Stimulated activated effector memory CD8-positive, alpha-beta T cell treated with anti-CD3 and anti-CD28 coated beads, Interleukin-12 subunit alpha, Interleukin-12 subunit beta, amount 100 ng/mL, for 72 hours (primary cell): ENCODE measurements around the gene TSPEAR.
A peak's percentile ranks its signal among the peaks of the same experiment; 100 is the strongest.

ENCODE experiments used
- ATAC-seq: fragments of 150-1000 bp; cut with Tn5 transposase; 2 replicates; pipeline ENCODE4 v1.10.0; 2021
- DNase-seq, 2 donors: peaks; one replicate each; pipeline ENCODE4 v3.0.0; 2021 to 2022; ENCODE audit warnings: low spot score in 2 of 2
- H3K27ac Mint-ChIP-seq: one replicate; pipeline ENCODE4 v1.8.0; 2022; ENCODE audit warnings: mild to moderate bottlenecking, mixed read lengths
- H3K36me3 Mint-ChIP-seq: one replicate; pipeline ENCODE4 v1.8.0; 2022; ENCODE audit warnings: mild to moderate bottlenecking, mixed read lengths
- H3K4me1 Mint-ChIP-seq: one replicate; pipeline ENCODE4 v1.8.0; 2022; ENCODE audit warnings: mixed read lengths
- H3K4me3 Mint-ChIP-seq: one replicate; pipeline ENCODE4 v1.8.0; 2022; ENCODE audit warnings: mild to moderate bottlenecking, mixed read lengths
- H3K9me3 Mint-ChIP-seq: one replicate; pipeline ENCODE4 v1.8.0; 2022; ENCODE audit warnings: mixed read lengths

The TSPEAR gene

DNA sequence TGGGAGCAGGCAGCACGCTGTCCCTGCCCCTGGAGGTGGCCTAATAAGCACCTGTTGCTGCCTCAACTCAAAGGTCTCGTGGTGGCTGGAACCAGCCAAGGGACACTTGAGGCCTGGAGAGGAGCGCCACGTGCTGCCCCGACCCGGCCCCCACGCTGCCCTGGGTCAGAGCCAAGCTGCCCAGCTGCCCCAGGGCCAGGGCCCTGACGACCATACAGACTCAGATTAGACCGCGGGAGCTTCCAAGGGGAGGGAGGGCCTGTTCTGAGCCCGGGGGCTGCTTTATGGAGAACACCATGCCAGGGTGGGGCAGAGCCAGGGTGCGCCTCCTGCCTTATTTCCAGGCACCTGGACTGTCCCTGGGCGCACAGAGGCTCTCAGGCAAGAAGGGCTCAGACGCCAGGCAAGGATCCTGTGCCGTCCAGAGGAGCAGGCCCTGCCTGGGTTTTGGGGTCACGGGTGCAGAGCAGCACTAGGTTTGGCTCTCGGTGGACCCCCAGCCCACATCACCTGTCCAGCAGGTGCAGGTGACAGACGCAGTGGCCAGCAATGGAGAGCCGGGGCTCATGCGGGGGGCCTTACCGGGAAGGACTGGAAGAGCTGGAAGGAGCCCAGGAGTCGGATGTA is 190.0 kb downstream of the TSPEAR start:
- Mint-ChIP-seq H3K9me3 (peaks cover 3% of the 10 kb centered on the region), H3K36me3 (no peaks in the 10 kb centered on the region), H3K4me1 (peaks cover 14% of the 10 kb centered on the region), H3K27ac (no peak overlapping the region), H3K4me3 (no peak overlapping the region)
- DNase-seq (no peak), ATAC-seq (no peak)

- DNase-seq (no peak), ATAC-seq (no peak)
- no peak overlapping the region for H3K27ac Mint-ChIP-seq
- peaks cover 14% of the 10 kb centered on the region for H3K4me1 Mint-ChIP-seq
- H3K9me3 Mint-ChIP-seq: peaks cover 3% of the 10 kb centered on the region
- no peak overlapping the region for H3K4me3 Mint-ChIP-seq
- no peaks in the 10 kb centered on the region for H3K36me3 Mint-ChIP-seq
Measured at GRCh38 chr21:44520326-44521300, 190.8 kb downstream of the TSPEAR start.

GRCh38 chr21:44519346-44520325 is 191.7 kb downstream of the TSPEAR start:
- Mint-ChIP-seq H3K4me3 (no peak overlapping the region), H3K27ac (no peak overlapping the region), H3K9me3 (peaks cover 3% of the 10 kb centered on the region), H3K4me1 (peaks cover 14% of the 10 kb centered on the region), H3K36me3 (no peaks in the 10 kb centered on the region)
- no peak for DNase-seq
- no peak for ATAC-seq

DNA sequence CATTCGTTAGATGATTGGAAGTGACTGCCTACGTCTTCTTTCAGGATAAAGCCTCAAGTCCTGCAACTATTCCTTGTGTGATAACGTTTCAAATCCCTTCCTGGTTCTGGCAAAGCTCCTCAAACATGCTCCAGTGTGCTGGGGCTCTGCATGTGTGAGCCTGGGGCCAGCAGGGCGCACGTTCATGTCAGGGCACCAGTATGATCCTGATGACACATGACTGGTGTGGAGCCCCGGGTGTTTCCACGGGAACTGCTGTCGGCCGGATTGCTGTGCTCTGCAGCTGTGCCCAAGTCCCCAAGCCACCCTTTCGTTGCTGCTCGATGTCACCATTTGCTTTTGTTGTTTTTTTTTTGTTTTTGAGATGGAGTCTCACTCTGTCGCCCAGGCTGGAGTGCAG is 192.7 kb downstream of the TSPEAR start:
- Mint-ChIP-seq H3K9me3 (peaks cover 3% of the 10 kb centered on the region), H3K36me3 (no peaks in the 10 kb centered on the region), H3K27ac (no peak overlapping the region), H3K4me1 (peaks cover 14% of the 10 kb centered on the region), H3K4me3 (no peak overlapping the region)
- ATAC-seq (no peak), DNase-seq (no peak)

- DNase-seq (no peak), ATAC-seq (peak; percentile 58)
- Mint-ChIP-seq H3K27ac (peak overlapping the region; percentile 60), H3K4me3 (no peak overlapping the region), H3K4me1 (peaks cover 14% of the 10 kb centered on the region), H3K9me3 (peaks cover 3% of the 10 kb centered on the region), H3K36me3 (no peaks in the 10 kb centered on the region)
Measured at GRCh38 chr21:44517175-44517899, 194.0 kb downstream of the TSPEAR start.

DNA sequence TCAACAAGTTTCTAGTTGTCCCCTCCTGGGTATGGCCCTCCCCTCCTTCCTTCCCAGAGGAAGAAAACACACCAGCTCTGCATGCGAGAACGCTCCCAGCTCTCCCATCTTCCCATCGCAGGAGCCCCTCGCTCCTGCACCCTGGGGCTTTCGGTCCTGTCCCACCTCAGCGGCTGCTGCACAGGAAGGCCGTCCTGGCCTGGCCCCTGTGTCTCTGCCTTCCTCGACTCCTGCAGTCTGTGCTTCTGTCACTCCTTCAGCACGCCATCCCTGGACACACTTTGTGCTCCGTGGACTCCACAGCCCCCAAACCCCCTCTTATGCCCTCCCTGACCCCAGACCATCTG is 194.6 kb downstream of the TSPEAR start:
- H3K27ac Mint-ChIP-seq: peak overlapping the region; percentile 60
- no peak for ATAC-seq

GRCh38 chr21:44516342-44516741 is 195.0 kb downstream of the TSPEAR start:
- DNase-seq (no peak), ATAC-seq (no peak)
- no peaks in the 10 kb centered on the region for H3K36me3 Mint-ChIP-seq
- no peak overlapping the region for H3K4me3 Mint-ChIP-seq
- H3K4me1 Mint-ChIP-seq: peaks cover 14% of the 10 kb centered on the region
- peaks cover 3% of the 10 kb centered on the region for H3K9me3 Mint-ChIP-seq
- peak overlapping the region; percentile 60 for H3K27ac Mint-ChIP-seq

More for the DNA sequence above, 194.6 kb downstream of the TSPEAR start:
- H3K4me3 Mint-ChIP-seq: no peak overlapping the region
- no peak for DNase-seq
- H3K9me3 Mint-ChIP-seq: peaks cover 3% of the 10 kb centered on the region
- H3K36me3 Mint-ChIP-seq: no peaks in the 10 kb centered on the region
- peaks cover 14% of the 10 kb centered on the region for H3K4me1 Mint-ChIP-seq

DNA sequence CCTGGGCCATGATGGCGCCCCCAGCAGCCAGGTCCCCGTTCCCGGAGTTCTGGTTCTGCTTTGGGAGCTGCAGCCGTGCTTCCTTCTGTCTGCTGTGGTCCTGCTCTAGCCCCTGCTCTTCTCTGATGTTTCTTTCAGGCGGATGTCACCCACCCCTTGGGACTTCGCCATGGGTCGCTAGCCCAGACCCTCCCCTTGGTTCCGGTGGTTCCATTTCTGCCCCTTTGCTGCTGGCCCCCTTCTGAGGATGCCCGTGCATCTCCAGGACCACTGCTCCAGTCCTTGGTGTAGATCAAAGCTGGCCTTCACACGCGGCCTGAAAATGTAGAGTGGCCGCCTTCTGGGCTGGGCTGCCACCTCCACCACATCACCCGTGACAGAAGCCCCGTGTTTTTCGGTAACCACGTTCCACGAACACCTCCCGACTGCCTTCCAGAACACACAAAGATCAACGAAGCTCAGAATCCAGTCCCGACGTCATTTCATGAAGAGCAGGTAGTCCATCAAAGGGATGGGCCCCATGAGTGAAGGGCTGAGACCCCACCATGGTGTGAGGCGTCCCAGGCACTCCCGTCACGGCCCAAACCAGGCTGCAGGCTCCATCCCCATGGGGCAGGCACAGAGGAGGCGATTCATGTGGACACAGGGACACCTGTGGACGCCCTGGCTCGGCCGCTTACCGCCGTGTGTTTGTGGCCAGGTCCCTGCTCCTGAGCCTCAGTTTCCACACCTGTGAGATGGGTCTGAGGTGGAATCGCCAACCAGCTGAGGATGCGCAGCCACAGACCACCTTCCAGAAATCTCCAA is 195.8 kb downstream of the TSPEAR start:
- Mint-ChIP-seq H3K4me3 (no peak overlapping the region), H3K36me3 (no peaks in the 10 kb centered on the region), H3K9me3 (peaks cover 3% of the 10 kb centered on the region), H3K27ac (no peak overlapping the region), H3K4me1 (peaks cover 14% of the 10 kb centered on the region)
- ATAC-seq (no peak), DNase-seq (no peak)

DNA sequence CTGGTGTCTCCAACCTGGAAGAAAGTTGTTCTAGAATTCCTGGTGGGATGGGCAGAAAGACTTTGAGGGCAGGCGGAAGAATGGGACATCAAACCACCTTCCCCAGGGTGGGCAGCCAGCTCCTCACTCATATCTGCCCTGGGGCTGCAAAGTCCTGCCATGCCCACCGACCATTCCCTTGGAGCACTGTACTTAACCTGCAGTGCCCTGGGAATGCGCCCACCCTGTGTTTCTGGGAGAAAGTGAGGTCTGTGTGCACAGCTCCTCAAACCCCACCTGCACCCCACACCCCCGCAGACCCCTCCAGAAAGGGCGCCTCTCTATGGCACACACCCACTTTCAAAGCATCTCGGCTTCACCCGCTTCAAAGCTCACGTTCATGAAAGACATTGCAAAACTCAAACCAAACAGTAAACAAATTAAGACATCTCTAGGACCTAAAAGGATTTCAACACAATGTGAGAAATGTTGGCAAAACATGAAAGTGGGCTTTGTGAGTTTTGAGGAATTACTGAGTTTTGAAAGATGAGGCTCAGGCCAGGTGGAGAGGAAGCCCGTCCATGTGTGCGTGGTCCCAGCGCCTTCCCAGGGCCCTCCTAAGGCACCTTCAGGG is 196.5 kb downstream of the TSPEAR start:
- Mint-ChIP-seq H3K4me3 (no peak overlapping the region), H3K36me3 (no peaks in the 10 kb centered on the region), H3K27ac (no peak overlapping the region), H3K9me3 (peaks cover 3% of the 10 kb centered on the region), H3K4me1 (peaks cover 14% of the 10 kb centered on the region)
- no peak for DNase-seq
- ATAC-seq: no peak

GRCh38 chr21:44514218-44514520 is 197.2 kb downstream of the TSPEAR start:
- DNase-seq: no peak
- H3K4me3 Mint-ChIP-seq: no peak overlapping the region
- H3K9me3 Mint-ChIP-seq: peaks cover 3% of the 10 kb centered on the region
- H3K36me3 Mint-ChIP-seq: no peaks in the 10 kb centered on the region
- no peak for ATAC-seq
- H3K4me1 Mint-ChIP-seq: peaks cover 14% of the 10 kb centered on the region
- H3K27ac Mint-ChIP-seq: no peak overlapping the region

GRCh38 chr21:44513389-44514217 is 197.8 kb downstream of the TSPEAR start:
- H3K4me3 Mint-ChIP-seq: no peak overlapping the region
- peaks cover 3% of the 10 kb centered on the region for H3K9me3 Mint-ChIP-seq
- peaks cover 14% of the 10 kb centered on the region for H3K4me1 Mint-ChIP-seq
- H3K36me3 Mint-ChIP-seq: no peaks in the 10 kb centered on the region
- ATAC-seq (no peak), DNase-seq (no peak)
- no peak overlapping the region for H3K27ac Mint-ChIP-seq

GRCh38 chr21:44512496-44513388 is 198.6 kb downstream of the TSPEAR start:
- no peak for DNase-seq
- no peak for ATAC-seq
- H3K36me3 Mint-ChIP-seq: no peaks in the 10 kb centered on the region
- no peak overlapping the region for H3K4me3 Mint-ChIP-seq
- H3K27ac Mint-ChIP-seq: no peak overlapping the region
- peaks cover 10% of the 10 kb centered on the region for H3K4me1 Mint-ChIP-seq
- peaks cover 1% of the 10 kb centered on the region for H3K9me3 Mint-ChIP-seq
